SK-N-SH (cell line): ENCODE results near the gene ZNF365.

Experiments used
- CTCF ChIP-seq: fragments of 200-600 bp; sonication (generic); IDR thresholded peaks from 2 replicates; pipeline ENCODE4 v1.6.1; 2017; ENCODE audit warnings: antibody characterized with exemption, mild to moderate bottlenecking, moderate library complexity
- MXI1 ChIP-seq: IDR thresholded peaks from 2 replicates; pipeline ENCODE4 v1.6.1; 2012; ENCODE audit warnings: mild to moderate bottlenecking, low read depth, low read length, improper control_type of control experiment
- POLR2AphosphoS5 ChIP-seq: IDR thresholded peaks from 2 replicates; pipeline ENCODE4 v1.6.1; 2012; ENCODE audit warnings: low read depth, low read length
- RXRA ChIP-seq: IDR thresholded peaks from 2 replicates; pipeline ENCODE4 v1.4.0; 2012; ENCODE audit warnings: low read depth, mild to moderate bottlenecking, borderline replicate concordance
- SIN3A ChIP-seq: IDR thresholded peaks from 2 replicates; pipeline ENCODE4 v1.6.1; 2012; ENCODE audit warnings: low read depth, mild to moderate bottlenecking, low read length, moderate library complexity, borderline replicate concordance
- TAF1 ChIP-seq: IDR thresholded peaks from 2 replicates; pipeline ENCODE4 v1.6.1; 2012; ENCODE audit warnings: low read depth, mild to moderate bottlenecking, low read length, moderate library complexity, borderline replicate concordance
- TEAD4 ChIP-seq: IDR thresholded peaks from 2 replicates; pipeline ENCODE4 v1.4.0; 2012; ENCODE audit warnings: mild to moderate bottlenecking, borderline replicate concordance; ENCODE audit not compliant: insufficient read depth
- ZBTB33 ChIP-seq: IDR thresholded peaks from 2 replicates; pipeline ENCODE4 v1.4.0; 2012; ENCODE audit warnings: low read depth, borderline replicate concordance

GRCh38 chr10:62352356-62352970, 21.7 kb upstream of the ZNF365 start:
- TF ChIP-seq CTCF (no peak), ZBTB33 (no peak), TAF1 (no peak), MXI1 (no peak), POLR2AphosphoS5 (no peak), SIN3A (no peak), TEAD4 (no peak), RXRA (no peak)
